Measurements from ENCODE around the gene IGF2R.

The IGF2R gene

GRCh38 chr6:159941286-159942113 is 27.4 kb upstream of the IGF2R start:
- H3K9me3 ChIP-seq (ENCODE audit: insufficient read depth, low read length), result peaks cover 8% of the 10 kb centered on the region; the same call in 1 of the 2 replicates
- H3K36me3 ChIP-seq (replicated peaks; ENCODE audit: low read depth, low read length), result no peaks in the 10 kb centered on the region
- peak overlapping the region; percentile 80 for H3K4me2 ChIP-seq (ENCODE audit: low read length)
- peak overlapping the region; percentile 50 for H2AFZ ChIP-seq (ENCODE audit: low read depth, low read length)
- peak overlapping the region; percentile 66 for H3K4me3 ChIP-seq (ENCODE audit: low read length)
- H3K27me3 ChIP-seq (ENCODE audit: low read depth, low read length), result no peaks in the 10 kb centered on the region
- no peaks in the 10 kb centered on the region for H4K20me1 ChIP-seq (ENCODE audit: insufficient read depth, low read length)
- 0 out of 2 replicates have a peak overlapping the region, but pooled peaks have one; percentile 1 for H3K9ac ChIP-seq (ENCODE audit: low read length)
- TF ChIP-seq CTCF (IDR thresholded peaks at IDR 0.05; ENCODE audit: low read depth, low read length), result peak; percentile 74
- TF ChIP-seq EZH2phosphoT487 (IDR thresholded peaks at IDR 0.05; ENCODE audit: low read depth), result no peak
- no peaks in the 10 kb centered on the region for H3K79me2 ChIP-seq (ENCODE audit: low read length)
- H3K4me1 ChIP-seq (ENCODE audit: low read length), result peaks cover 8% of the 10 kb centered on the region
- H3K27ac ChIP-seq (ENCODE audit: low read length), result no peak overlapping the region

GRCh38 chr6:159943101-159943632 is 25.7 kb upstream of the IGF2R start:
- peaks cover 8% of the 10 kb centered on the region; the same call in 1 of the 2 replicates for H3K9me3 ChIP-seq (ENCODE audit: insufficient read depth, low read length)
- no peak overlapping the region for H3K4me2 ChIP-seq (ENCODE audit: low read length)
- no peaks in the 10 kb centered on the region for H4K20me1 ChIP-seq (ENCODE audit: insufficient read depth, low read length)
- no peaks in the 10 kb centered on the region for H3K27me3 ChIP-seq (ENCODE audit: low read depth, low read length)
- no peaks in the 10 kb centered on the region for H3K36me3 ChIP-seq (replicated peaks; ENCODE audit: low read depth, low read length)
- H3K4me3 ChIP-seq (ENCODE audit: low read length), result no peak overlapping the region
- H3K27ac ChIP-seq (ENCODE audit: low read length), result no peak overlapping the region
- peaks cover 8% of the 10 kb centered on the region for H3K4me1 ChIP-seq (ENCODE audit: low read length)
- H3K79me2 ChIP-seq (ENCODE audit: low read length), result no peaks in the 10 kb centered on the region
- H3K9ac ChIP-seq (ENCODE audit: low read length), result no peak overlapping the region
- H2AFZ ChIP-seq (ENCODE audit: low read depth, low read length), result no peak overlapping the region
- TF ChIP-seq CTCF (IDR thresholded peaks at IDR 0.05; ENCODE audit: low read depth, low read length) (no peak), EZH2phosphoT487 (IDR thresholded peaks at IDR 0.05; ENCODE audit: low read depth) (no peak)

DNA sequence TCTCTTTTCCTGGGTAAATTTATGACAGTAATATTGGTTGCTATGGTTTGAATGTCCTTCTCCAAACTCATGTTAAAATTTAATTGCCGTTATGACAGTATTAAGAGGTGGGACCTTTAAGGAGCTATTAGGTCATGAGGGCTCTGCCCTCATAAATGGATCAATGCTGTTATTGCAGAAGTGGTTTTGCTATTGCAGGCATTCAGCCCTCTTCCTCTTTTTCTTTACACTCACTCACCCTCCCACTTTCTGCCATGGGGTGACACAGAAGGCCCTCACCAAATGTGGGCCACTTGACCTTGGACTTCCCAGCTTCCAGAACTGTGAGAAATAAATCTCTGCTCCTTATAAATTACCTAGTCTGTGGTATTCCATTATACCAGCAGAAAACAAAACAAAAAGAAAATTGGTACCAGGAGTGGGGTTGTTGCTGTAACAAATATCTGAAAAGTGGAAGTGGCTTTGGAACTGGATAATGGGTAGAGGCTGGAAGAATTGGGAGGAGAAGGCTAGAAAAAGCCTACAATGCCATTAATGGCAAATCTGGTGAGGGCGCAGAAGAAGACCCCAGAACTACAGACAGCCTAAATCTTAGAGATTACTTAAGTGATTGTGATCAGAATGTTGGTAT is 24.8 kb upstream of the IGF2R start:
- no peak overlapping the region for H3K4me3 ChIP-seq (ENCODE audit: low read length)
- H3K79me2 ChIP-seq (ENCODE audit: low read length), result no peaks in the 10 kb centered on the region
- H3K4me1 ChIP-seq (ENCODE audit: low read length), result peaks cover 8% of the 10 kb centered on the region
- H3K27me3 ChIP-seq (ENCODE audit: low read depth, low read length), result no peaks in the 10 kb centered on the region
- H2AFZ ChIP-seq (ENCODE audit: low read depth, low read length), result no peak overlapping the region
- no peak overlapping the region for H3K27ac ChIP-seq (ENCODE audit: low read length)
- no peaks in the 10 kb centered on the region for H3K36me3 ChIP-seq (replicated peaks; ENCODE audit: low read depth, low read length)
- H3K9me3 ChIP-seq (ENCODE audit: insufficient read depth, low read length), result peaks cover 8% of the 10 kb centered on the region; the same call in 1 of the 2 replicates
- TF ChIP-seq CTCF (IDR thresholded peaks at IDR 0.05; ENCODE audit: low read depth, low read length) (no peak), EZH2phosphoT487 (IDR thresholded peaks at IDR 0.05; ENCODE audit: low read depth) (no peak)
- no peak overlapping the region for H3K9ac ChIP-seq (ENCODE audit: low read length)
- no peak overlapping the region for H3K4me2 ChIP-seq (ENCODE audit: low read length)
- H4K20me1 ChIP-seq (ENCODE audit: insufficient read depth, low read length), result no peaks in the 10 kb centered on the region

DNA sequence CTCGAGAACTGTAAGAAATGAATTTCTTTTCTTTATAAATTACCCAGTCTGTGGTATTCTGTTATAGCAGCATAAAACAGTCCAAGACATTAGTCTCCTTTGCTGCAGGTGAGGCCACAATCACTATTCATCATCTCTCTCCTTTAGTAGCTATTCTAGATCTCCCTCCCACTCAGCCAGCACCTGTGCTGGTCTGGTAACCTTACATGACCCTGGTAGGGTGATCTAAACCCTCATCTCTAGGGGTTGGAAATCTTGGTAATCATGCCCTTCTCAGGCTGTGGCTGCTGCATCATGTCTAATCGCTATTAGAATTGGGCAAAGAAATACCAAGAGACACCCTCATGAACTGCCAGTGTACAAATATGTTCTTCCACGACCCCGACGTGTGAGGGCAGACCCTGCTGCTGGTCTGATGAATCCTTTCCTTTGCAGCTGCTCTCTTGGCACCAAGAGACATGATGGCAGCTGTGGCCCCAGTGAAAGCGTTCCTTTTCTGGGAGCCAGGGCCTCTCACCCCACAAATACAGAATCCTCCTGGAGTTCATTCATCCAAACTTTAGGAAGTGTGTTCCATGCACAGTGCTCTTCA is 23.0 kb upstream of the IGF2R start:
- Histone ChIP-seq H3K36me3 (replicated peaks; ENCODE audit: low read depth, low read length) (no peaks in the 10 kb centered on the region), H3K79me2 (ENCODE audit: low read length) (no peaks in the 10 kb centered on the region), H3K4me3 (ENCODE audit: low read length) (no peak overlapping the region), H3K9ac (ENCODE audit: low read length) (no peak overlapping the region), H3K27me3 (ENCODE audit: low read depth, low read length) (no peaks in the 10 kb centered on the region), H2AFZ (ENCODE audit: low read depth, low read length) (no peak overlapping the region), H3K4me1 (ENCODE audit: low read length) (peaks cover 8% of the 10 kb centered on the region), H3K27ac (ENCODE audit: low read length) (no peak overlapping the region), H4K20me1 (ENCODE audit: insufficient read depth, low read length) (no peaks in the 10 kb centered on the region), H3K9me3 (ENCODE audit: insufficient read depth, low read length) (peaks cover 8% of the 10 kb centered on the region; the same call in 1 of the 2 replicates), H3K4me2 (ENCODE audit: low read length) (no peak overlapping the region)
- no peak for TF ChIP-seq EZH2phosphoT487 (IDR thresholded peaks at IDR 0.05; ENCODE audit: low read depth)
- no peak for TF ChIP-seq CTCF (IDR thresholded peaks at IDR 0.05; ENCODE audit: low read depth, low read length)
